ENCODE results near the gene NRCAM.
"Not testable (repeated sequence)": the region's sequence is repeated elsewhere in the genome, so short reads cannot be mapped to it uniquely, and the experiment has no call there.

Gene NRCAM

GRCh38 chr7:108287857-108288256 lies 168.4 kb downstream of the NRCAM start:
- Histone ChIP-seq H3K4me1 (ENCODE audit: insufficient read depth, low read length) (peaks cover 29% of the 10 kb centered on the region), H3K36me3 (ENCODE audit: insufficient read depth, low read length) (no peaks in the 10 kb centered on the region), H3K27ac (ENCODE audit: low read depth, low read length) (no peak overlapping the region), H3K4me3 (ENCODE audit: low read length) (no peak overlapping the region), H3K27me3 (ENCODE audit: insufficient read depth, low read length) (no peaks in the 10 kb centered on the region), H3K9me3 (ENCODE audit: insufficient read depth, low read depth, low read length) (no peaks in the 10 kb centered on the region), H3K9ac (ENCODE audit: low read depth, low read length) (no peak overlapping the region)
- WGBS, result 96% methylated on average over 3 of the region's 3 CpGs

- peaks cover 23% of the 10 kb centered on the region for H3K4me1 ChIP-seq (ENCODE audit: insufficient read depth, low read length)
- no peaks in the 10 kb centered on the region for H3K36me3 ChIP-seq (ENCODE audit: insufficient read depth, low read length)
- H3K27me3 ChIP-seq (ENCODE audit: insufficient read depth, low read length), result no peaks in the 10 kb centered on the region
- no peak overlapping the region for H3K27ac ChIP-seq (ENCODE audit: low read depth, low read length)
- 93% methylated on average over 9 of the region's 9 CpGs for WGBS
- no peak overlapping the region for H3K4me3 ChIP-seq (ENCODE audit: low read length)
- H3K9me3 ChIP-seq (ENCODE audit: insufficient read depth, low read depth, low read length), result no peaks in the 10 kb centered on the region
- no peak overlapping the region for H3K9ac ChIP-seq (ENCODE audit: low read depth, low read length)
These were observed 169.8 kb downstream of the NRCAM start for GRCh38 chr7:108286290-108286904.

- Histone ChIP-seq H3K9ac (ENCODE audit: low read depth, low read length) (no peak overlapping the region), H3K27me3 (ENCODE audit: insufficient read depth, low read length) (no peaks in the 10 kb centered on the region), H3K9me3 (ENCODE audit: insufficient read depth, low read depth, low read length) (no peaks in the 10 kb centered on the region), H3K36me3 (ENCODE audit: insufficient read depth, low read length) (no peaks in the 10 kb centered on the region), H3K4me3 (ENCODE audit: low read length) (no peak overlapping the region), H3K27ac (ENCODE audit: low read depth, low read length) (no peak overlapping the region), H3K4me1 (ENCODE audit: insufficient read depth, low read length) (peaks cover 20% of the 10 kb centered on the region)
- 93% methylated on average over 2 of the region's 2 CpGs for WGBS
These were observed 170.5 kb downstream of the NRCAM start for GRCh38 chr7:108285778-108286177.

- H3K27me3 ChIP-seq (ENCODE audit: insufficient read depth, low read length), result no peaks in the 10 kb centered on the region
- H3K36me3 ChIP-seq (ENCODE audit: insufficient read depth, low read length), result no peaks in the 10 kb centered on the region
- H3K4me3 ChIP-seq (ENCODE audit: low read length), result no peak overlapping the region
- H3K9ac ChIP-seq (ENCODE audit: low read depth, low read length), result no peak overlapping the region
- H3K9me3 ChIP-seq (ENCODE audit: insufficient read depth, low read depth, low read length), result no peaks in the 10 kb centered on the region
- 98% methylated on average over 2 of the region's 2 CpGs for WGBS
- H3K4me1 ChIP-seq (ENCODE audit: insufficient read depth, low read length), result peaks cover 12% of the 10 kb centered on the region
- H3K27ac ChIP-seq (ENCODE audit: low read depth, low read length), result no peak overlapping the region
These were observed 171.2 kb downstream of the NRCAM start for GRCh38 chr7:108285003-108285368.

GRCh38 chr7:108284349-108285002 lies 171.8 kb downstream of the NRCAM start:
- no peak overlapping the region for H3K9ac ChIP-seq (ENCODE audit: low read depth, low read length)
- no peaks in the 10 kb centered on the region for H3K36me3 ChIP-seq (ENCODE audit: insufficient read depth, low read length)
- no peak overlapping the region for H3K27ac ChIP-seq (ENCODE audit: low read depth, low read length)
- H3K27me3 ChIP-seq (ENCODE audit: insufficient read depth, low read length), result no peaks in the 10 kb centered on the region
- H3K4me3 ChIP-seq (ENCODE audit: low read length), result no peak overlapping the region
- H3K4me1 ChIP-seq (ENCODE audit: insufficient read depth, low read length), result peaks cover 10% of the 10 kb centered on the region; the same call in 1 of the 2 replicates
- H3K9me3 ChIP-seq (ENCODE audit: insufficient read depth, low read depth, low read length), result no peaks in the 10 kb centered on the region
- WGBS, result 86% methylated on average over 6 of the region's 6 CpGs

GRCh38 chr7:108283252-108283651 lies 173.0 kb downstream of the NRCAM start:
- H3K36me3 ChIP-seq (ENCODE audit: insufficient read depth, low read length), result no peaks in the 10 kb centered on the region
- H3K4me1 ChIP-seq (ENCODE audit: insufficient read depth, low read length), result peaks cover 10% of the 10 kb centered on the region; the same call in 1 of the 2 replicates
- no peaks in the 10 kb centered on the region for H3K9me3 ChIP-seq (ENCODE audit: insufficient read depth, low read depth, low read length)
- no peak overlapping the region for H3K4me3 ChIP-seq (ENCODE audit: low read length)
- H3K9ac ChIP-seq (ENCODE audit: low read depth, low read length), result no peak overlapping the region
- no peaks in the 10 kb centered on the region for H3K27me3 ChIP-seq (ENCODE audit: insufficient read depth, low read length)
- WGBS, result 86% methylated on average over 3 of the region's 3 CpGs
- no peak overlapping the region for H3K27ac ChIP-seq (ENCODE audit: low read depth, low read length)

- WGBS, result 70% methylated on average over 4 of the region's 4 CpGs
- no peak overlapping the region for H3K27ac ChIP-seq (ENCODE audit: low read depth, low read length)
These were observed 173.7 kb downstream of the NRCAM start for GRCh38 chr7:108282427-108282996.

GRCh38 chr7:108280136-108280535 lies 176.1 kb downstream of the NRCAM start:
- Histone ChIP-seq H3K27me3 (ENCODE audit: insufficient read depth, low read length) (no peaks in the 10 kb centered on the region), H3K4me3 (ENCODE audit: low read length) (no peak overlapping the region), H3K4me1 (ENCODE audit: insufficient read depth, low read length) (peaks cover 5% of the 10 kb centered on the region; the same call in 1 of the 2 replicates), H3K27ac (ENCODE audit: low read depth, low read length) (no peak overlapping the region), H3K9me3 (ENCODE audit: insufficient read depth, low read depth, low read length) (no peaks in the 10 kb centered on the region), H3K9ac (ENCODE audit: low read depth, low read length) (no peak overlapping the region), H3K36me3 (ENCODE audit: insufficient read depth, low read length) (no peaks in the 10 kb centered on the region)
- WGBS, result 100% methylated on average over 1 of the region's 3 CpGs

More at GRCh38 chr7:108282427-108282996, 173.7 kb downstream of the NRCAM start:
- H3K4me3 ChIP-seq (ENCODE audit: low read length), result no peak overlapping the region
- no peaks in the 10 kb centered on the region for H3K27me3 ChIP-seq (ENCODE audit: insufficient read depth, low read length)
- H3K9ac ChIP-seq (ENCODE audit: low read depth, low read length), result no peak overlapping the region
- no peaks in the 10 kb centered on the region for H3K36me3 ChIP-seq (ENCODE audit: insufficient read depth, low read length)
- H3K4me1 ChIP-seq (ENCODE audit: insufficient read depth, low read length), result peaks cover 10% of the 10 kb centered on the region; the same call in 1 of the 2 replicates
- H3K9me3 ChIP-seq (ENCODE audit: insufficient read depth, low read depth, low read length), result no peaks in the 10 kb centered on the region

- Histone ChIP-seq H3K27ac (ENCODE audit: low read depth, low read length) (no peak overlapping the region), H3K4me1 (ENCODE audit: insufficient read depth, low read length) (no peaks in the 10 kb centered on the region), H3K4me3 (ENCODE audit: low read length) (no peak overlapping the region), H3K9ac (ENCODE audit: low read depth, low read length) (no peak overlapping the region), H3K36me3 (ENCODE audit: insufficient read depth, low read length) (no peaks in the 10 kb centered on the region), H3K9me3 (ENCODE audit: insufficient read depth, low read depth, low read length) (no peaks in the 10 kb centered on the region), H3K27me3 (ENCODE audit: insufficient read depth, low read length) (no peaks in the 10 kb centered on the region)
- WGBS, result 97% methylated on average over 5 of the region's 5 CpGs
These were observed 177.5 kb downstream of the NRCAM start for GRCh38 chr7:108278776-108279175.

GRCh38 chr7:108278281-108278680 lies 178.0 kb downstream of the NRCAM start:
- 92% methylated on average over 10 of the region's 10 CpGs for WGBS

GRCh38 chr7:108274447-108274846 lies 181.8 kb downstream of the NRCAM start:
- not testable (repeated sequence) for H3K27me3 ChIP-seq (ENCODE audit: insufficient read depth, low read length); H3K4me3 ChIP-seq (ENCODE audit: low read length); H3K4me1 ChIP-seq (ENCODE audit: insufficient read depth, low read length); H3K9me3 ChIP-seq (ENCODE audit: insufficient read depth, low read depth, low read length); H3K9ac ChIP-seq (ENCODE audit: low read depth, low read length); H3K27ac ChIP-seq (ENCODE audit: low read depth, low read length); H3K36me3 ChIP-seq (ENCODE audit: insufficient read depth, low read length)
- 98% methylated on average over 5 of the region's 5 CpGs for WGBS

More at GRCh38 chr7:108278281-108278680, 178.0 kb downstream of the NRCAM start:
- Histone ChIP-seq H3K9ac (ENCODE audit: low read depth, low read length) (no peak overlapping the region), H3K27me3 (ENCODE audit: insufficient read depth, low read length) (no peaks in the 10 kb centered on the region), H3K9me3 (ENCODE audit: insufficient read depth, low read depth, low read length) (no peaks in the 10 kb centered on the region), H3K4me3 (ENCODE audit: low read length) (no peak overlapping the region), H3K27ac (ENCODE audit: low read depth, low read length) (no peak overlapping the region), H3K4me1 (ENCODE audit: insufficient read depth, low read length) (no peaks in the 10 kb centered on the region), H3K36me3 (ENCODE audit: insufficient read depth, low read length) (no peaks in the 10 kb centered on the region)

Measured in HUES64 (cell line).